Measurements from ENCODE around the gene LY9.
"Not testable (repeated sequence)": the region's sequence is repeated elsewhere in the genome, so short reads cannot be mapped to it uniquely, and the experiment has no call there.

LY9 gene

DNA sequence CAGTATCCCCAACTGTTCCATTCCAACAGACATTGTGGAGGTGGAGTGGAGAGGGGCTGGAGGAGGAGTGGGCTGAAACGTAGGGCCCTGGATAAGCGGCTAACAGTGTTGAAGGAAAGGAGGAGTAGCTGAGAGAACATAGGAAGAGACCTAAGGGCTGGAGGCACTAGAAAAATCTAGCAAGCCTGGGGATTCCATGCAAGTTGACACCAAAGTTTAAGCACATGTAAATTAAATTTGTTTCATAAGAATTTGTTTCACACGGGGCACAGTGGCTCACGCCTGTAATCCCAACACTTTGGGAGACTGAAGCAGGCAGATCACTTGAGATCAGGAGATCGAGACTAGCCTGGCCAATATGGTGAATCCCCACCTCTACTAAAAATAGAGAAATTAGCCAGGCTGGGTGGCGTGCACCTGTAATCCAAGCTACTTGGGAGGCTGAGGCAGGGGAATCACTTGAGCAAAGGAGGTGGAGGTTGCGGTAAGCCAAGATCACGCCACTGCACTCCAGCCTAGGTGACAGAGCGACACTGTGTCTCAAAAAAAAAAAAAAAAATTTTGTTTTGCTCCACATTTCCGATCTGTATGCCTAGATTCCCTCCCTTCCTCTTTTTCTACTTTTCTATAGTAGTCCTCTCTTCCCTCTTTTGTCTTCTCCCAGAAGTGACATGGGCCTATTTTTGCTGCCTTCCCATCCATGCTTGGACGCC, 67.2 kb downstream of the LY9 start:
- in situ Hi-C loops (cut with MboI; ENCODE audit: low sequenced_read_pairs) = no loop called here

DNA sequence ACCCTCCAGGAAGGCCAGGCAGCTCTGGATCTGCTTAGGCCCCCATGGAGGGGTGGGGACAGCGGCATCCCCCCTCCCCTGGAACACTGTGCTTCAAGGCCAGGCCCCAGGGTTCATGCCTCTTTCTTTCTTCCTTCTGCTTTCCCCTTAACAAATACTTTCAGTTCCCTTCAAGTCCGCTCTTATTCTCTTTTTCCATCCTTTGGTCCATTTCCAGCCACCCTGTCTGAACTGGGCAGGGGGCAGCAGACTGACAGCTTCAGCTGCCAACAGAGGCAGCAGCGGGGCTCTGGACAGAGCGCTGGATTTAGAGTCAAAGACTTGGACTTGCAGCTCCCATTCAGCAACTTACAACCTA, 67.8 kb downstream of the LY9 start:
- in situ Hi-C loops (cut with MboI; ENCODE audit: low sequenced_read_pairs) = no loop called here

DNA sequence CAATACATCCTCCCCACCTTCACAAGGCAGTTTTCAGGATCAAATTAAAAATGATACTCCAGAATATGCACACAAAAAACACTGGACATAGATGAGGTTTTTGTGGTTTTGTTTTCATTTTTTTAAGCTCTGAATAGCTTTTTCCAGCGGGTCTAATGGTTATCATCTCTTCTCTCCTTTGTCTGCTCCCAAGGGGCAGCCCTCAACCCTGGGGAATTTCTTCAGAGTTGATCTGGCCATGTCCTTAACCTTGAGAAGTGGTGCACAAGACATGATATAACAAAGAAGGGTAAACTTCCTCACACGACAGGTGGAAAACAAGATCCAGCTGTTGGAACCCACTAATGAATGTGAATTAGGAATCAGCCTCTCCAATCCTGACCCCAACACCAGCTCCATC, 68.2 kb downstream of the LY9 start:
- in situ Hi-C loops (cut with MboI; ENCODE audit: low sequenced_read_pairs) = no loop called here

DNA sequence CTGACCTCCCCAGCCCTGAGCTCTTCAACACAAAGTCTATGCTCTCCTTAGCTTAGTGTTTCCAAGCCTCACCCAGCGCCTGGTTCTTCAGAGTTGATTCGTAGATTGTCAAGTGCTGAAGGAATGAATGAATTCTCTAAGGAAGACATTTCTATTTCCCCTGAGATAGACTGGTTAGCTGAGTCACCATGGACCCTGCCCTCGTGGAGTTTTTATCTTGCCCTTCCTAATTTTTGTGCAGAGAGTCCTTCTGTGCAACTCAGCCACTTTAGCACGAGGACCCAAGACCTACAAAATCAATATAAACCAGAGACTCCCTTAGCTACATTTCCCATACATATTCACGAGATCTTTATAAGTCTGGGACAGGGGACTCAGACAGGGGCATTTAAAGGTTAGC, 69.4 kb downstream of the LY9 start:
- in situ Hi-C loops (cut with MboI; ENCODE audit: low sequenced_read_pairs) = no loop called here

DNA sequence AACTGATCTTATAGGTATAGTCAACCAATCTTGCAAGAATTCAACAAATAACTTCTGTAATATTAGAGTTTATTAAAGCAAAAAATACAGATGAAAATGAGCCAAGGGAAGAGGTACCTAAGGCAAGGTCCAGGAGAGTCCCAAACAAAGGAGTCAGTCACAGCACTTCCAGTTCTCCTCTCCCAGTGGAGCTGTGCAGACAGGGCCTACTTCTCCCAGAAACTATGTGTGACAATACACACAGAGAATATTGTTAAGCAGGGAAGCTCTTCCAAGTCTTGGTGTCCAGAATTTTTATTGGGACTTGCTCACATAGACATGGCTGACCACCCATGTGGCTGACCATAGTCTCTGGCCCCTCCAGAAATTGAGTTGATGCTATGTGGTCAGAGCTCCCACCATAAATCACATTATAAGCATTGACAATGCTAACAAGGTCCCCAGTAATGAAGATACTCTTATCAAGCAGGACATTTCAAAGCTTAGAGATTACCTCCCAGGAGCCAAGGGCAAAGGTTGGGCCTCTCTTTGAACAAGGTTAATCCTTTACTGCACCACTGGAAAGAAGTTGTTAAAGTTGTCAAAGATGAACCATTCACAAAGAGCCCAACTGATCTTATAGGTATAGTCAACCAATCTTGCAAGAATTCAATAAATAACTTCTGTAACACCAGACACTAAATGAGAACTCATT, 70.2 kb downstream of the LY9 start:
- in situ Hi-C loops (cut with MboI; ENCODE audit: low sequenced_read_pairs) = no loop called here

DNA sequence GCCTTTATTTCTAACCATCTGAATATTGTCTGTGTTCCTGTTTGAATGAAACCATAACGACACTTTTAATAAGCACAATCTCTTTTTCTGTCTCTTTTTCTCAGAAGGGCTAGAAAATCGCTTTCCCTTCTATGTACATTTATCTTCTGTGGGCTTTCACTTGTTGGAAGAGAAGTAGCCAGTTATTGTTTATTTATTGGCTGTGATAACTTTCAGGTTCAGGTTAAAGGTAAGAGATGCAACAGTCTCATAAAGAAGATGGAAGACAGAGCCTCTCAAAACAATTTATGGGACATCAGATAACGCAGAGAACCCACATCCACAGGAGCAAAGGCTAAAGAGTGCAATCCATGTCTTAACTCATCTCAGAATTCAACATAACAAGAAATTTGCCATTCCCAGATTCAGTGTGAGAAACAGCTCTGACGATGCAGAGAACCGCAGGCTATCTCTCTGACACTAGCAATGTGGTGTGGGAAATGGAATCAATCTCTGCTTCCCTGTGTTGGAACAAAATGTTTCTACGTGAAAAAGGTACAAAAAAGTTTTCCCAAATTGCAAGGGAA, 70.8 kb downstream of the LY9 start:
- in situ Hi-C loops (cut with MboI; ENCODE audit: low sequenced_read_pairs) = no loop called here

DNA sequence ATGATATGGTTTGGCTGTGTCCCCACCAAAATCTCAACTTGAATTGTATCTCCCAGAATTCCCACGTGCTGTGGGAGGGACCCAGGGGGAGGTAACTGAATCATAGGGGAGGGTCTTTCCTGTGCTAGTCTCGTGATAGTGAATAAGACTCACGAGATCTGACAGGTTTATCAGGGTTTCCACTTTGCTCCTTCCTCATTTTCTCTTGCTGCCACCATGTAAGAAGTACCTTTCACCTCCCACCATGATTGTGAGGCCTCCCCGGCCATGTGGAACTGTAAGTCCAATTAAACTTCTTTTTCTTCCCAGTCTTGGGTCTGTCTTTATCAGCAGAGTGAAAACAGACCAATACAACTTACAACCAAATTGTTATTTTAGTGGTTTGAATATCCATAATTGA, 71.7 kb downstream of the LY9 start:
- in situ Hi-C loops (cut with MboI; ENCODE audit: low sequenced_read_pairs) = not testable (repeated sequence)

DNA sequence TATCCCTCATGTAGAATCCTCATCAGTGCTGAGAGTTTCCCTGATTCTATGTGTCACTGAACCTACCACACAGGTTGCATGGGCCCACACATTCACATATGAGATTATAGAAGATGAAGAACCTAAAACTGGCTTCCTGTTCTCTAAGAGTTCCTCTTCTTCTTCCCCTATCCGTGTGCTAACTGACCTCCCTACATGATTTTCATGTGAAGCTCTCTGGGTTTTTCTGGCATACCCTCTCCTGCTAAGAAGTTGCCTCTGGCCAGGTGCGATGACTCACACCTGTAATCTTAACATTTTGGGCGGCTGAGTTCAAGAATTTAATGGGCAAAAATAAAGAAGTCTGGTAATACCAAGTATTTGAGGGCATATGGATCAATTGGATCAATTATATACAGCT, 72.2 kb downstream of the LY9 start:
- in situ Hi-C loops (cut with MboI; ENCODE audit: low sequenced_read_pairs) = no loop called here

DNA sequence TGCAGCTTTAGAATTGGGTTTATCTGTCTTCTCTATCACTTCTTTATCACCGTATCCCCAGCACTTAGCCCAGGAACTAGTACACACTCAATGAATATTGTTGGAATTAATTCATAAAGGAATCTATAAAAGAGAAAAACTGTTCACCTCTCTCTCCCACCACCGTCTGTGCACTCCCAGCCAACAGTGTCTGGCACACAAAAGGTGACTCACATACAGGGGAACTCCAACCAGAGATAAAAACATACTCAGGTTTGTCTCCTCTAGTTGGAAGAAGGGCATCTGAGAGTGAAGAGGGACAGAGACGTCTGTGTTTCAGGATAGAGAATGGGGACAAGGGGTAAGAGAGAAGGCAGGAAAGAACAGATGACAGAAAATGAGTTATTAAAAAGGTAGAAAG, 79.0 kb downstream of the LY9 start:
- in situ Hi-C loops (cut with MboI; ENCODE audit: low sequenced_read_pairs) = no loop called here

DNA sequence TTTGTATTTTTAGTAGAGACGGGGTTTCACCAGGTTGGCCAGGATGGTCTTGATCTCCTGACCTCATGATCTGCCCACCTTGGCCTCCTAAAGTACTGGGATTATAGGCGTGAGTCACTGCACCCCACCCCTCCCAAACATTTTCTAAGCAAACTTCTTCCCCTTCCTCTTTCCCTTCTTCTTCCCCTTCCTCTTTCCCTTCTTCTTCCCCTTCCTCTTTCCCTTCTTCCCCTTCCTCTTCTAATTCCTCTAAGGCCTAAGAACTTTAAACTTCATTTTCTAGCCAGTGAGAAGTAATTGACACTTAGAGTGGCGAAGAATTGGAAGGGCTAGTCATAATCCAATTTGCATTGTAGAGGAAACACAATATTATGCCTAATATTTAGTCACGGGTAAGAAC, 79.6 kb downstream of the LY9 start:
- in situ Hi-C loops (cut with MboI; ENCODE audit: low sequenced_read_pairs) = not testable (repeated sequence)

DNA sequence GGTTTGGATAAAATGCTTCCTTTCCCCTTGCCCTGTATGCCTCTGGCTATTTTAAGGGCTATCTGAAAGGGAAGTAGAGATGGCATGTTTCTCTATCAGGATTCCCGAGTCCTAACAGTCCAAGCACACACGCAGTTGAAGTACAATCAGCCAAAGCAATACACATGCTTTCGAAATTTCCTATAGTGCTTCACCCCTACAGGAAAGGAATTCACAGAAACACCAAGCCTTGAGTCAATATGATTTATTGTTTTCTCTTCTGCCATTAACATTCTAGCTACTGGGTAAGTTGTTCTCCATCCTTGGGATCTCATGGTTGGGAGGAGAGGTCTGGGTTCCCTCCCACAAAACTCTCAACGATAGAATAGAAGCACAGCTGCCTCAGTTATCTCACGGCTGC, 80.3 kb downstream of the LY9 start:
- in situ Hi-C loops (cut with MboI; ENCODE audit: low sequenced_read_pairs) = no loop called here

DNA sequence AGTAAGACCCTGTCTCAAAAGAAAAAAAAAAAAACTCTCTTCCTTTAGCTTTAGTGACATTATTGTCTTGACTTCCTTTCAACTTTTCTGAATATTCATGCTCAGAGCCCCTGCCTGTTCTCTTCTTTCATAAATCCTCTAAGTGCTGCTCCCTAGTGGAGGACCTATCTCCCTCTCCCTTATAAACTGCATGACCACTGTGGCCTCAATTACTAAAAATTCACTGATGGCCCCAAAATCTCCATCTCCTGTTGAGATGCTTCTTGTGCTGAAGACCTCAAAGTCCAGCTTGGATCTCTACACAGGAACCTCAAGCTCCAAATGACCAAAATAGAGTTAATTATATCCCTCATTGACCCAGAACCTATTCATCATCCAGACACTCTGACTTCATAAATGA, 81.2 kb downstream of the LY9 start:
- in situ Hi-C loops (cut with MboI; ENCODE audit: low sequenced_read_pairs) = no loop called here
